Measurements from ENCODE around the gene ZNF785. TPM values are rescaled to one million over a fixed set of nuclear protein-coding genes. Genes with fewer than 3 reads are reported as not detected.
"Not testable (repeated sequence)": the region's sequence is repeated elsewhere in the genome, so short reads cannot be mapped to it uniquely, and the experiment has no call there.

Gene ZNF785
- polyA plus RNA-seq, 6 donors from 2014 or later, result 1.4 to 4.4 (median 2.9) TPM

DNA sequence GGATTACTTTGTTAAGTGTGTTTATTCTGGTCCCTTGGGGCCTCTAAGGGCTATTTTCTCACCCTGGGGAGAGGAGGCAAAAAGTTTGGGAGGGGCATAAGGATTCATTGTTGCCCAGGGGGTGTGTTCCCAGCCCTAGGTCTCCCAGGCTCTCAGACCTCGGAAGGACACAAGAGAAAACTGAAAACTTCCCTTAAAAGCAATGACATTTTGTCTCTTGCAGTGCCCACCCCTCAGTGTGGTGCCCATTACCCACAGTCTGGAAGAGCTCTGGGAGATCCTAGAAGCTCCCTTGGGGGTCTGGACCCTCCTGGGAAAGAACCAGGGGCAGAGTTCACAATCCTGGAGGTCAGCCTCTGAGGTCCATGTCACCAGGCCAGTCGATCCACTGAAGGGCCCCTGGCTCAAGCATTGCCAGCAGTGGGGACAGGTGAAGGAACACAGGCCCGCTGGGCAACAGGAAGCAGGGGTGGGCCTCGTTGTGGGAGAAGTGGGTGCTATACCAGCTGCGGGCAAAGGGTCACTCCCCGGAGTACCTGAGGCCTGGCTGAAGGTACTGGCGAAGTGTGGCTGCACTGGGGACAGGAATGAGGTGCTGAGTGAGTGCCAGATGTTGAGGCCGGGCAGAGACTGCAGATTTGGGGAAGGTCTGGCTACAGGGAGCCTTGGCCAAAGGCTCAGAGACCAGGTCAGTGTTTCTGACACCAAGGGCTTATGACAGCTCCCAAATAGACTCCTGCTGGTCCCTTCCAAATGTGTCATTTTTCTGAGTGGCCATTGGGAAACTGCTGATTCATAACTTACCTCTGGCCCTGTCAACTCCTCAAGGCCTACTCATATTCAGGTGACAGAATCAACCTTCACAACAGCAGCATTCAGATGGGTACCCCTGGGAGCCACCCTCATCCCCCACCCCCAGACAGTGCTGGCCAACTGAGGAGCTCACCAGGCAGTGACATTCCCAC is 46.2 kb downstream of the ZNF785 start:
- peaks cover 0 to 7% of the 10 kb centered on the region in 2 donors for H3K36me3 Mint-ChIP-seq
- peaks cover 16 to 38% (median 26%) of the 10 kb centered on the region in 3 donors for H3K4me1 Mint-ChIP-seq
- no peak overlapping the region for H3K27ac Mint-ChIP-seq
- H3K27me3 Mint-ChIP-seq, result no peaks in the 10 kb centered on the region
- H3K9me3 Mint-ChIP-seq, result no peaks in the 10 kb centered on the region
- no peak for DNase-seq
- no peak for ATAC-seq (ENCODE audit: low read depth in 2 of 2)
- H3K4me3 Mint-ChIP-seq, result peak overlapping the region in 1 of 8 donors; percentile 77

DNA sequence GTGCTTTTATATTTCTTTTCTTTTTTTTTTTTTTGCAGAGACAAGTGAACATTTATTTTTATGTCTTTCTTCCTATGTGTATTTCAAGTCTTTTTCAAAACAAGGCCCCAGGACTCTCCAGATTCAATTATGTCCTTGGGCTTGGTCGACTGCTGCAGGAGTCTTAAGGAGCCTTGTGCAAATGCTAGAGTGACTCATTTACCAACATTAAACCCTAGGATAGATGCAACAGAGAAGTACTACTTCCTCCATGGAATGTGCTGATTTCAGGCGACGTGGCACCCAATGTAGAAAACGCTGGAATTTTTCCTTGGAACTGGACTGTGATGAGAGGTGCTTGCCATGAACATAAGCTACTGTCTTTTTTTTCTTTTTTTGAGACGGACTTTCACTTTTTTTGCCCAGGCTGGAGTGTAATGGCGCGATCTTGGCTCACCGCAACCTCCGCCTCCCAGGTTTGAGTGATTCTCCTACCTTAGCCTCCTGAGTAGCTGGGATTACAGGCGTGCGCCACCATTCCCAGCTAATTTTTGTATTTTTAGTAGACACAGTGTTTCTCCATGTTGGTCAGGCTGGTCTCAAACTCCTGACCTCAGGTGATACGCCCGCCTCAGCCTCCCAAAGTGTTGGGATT is 49.0 kb downstream of the ZNF785 start:
- Mint-ChIP-seq H3K27ac (peak overlapping the region in 5 of 6 donors; percentile 49 to 99 (median 93)), H3K4me3 (peak overlapping the region in 7 of 8 donors; percentile 90 to 99 (median 98)), H3K4me1 (peaks cover 20 to 47% (median 31%) of the 10 kb centered on the region in 3 donors)
- DNase-seq; H3K9me3 Mint-ChIP-seq; ATAC-seq (ENCODE audit: low read depth in 2 of 2); H3K36me3 Mint-ChIP-seq; H3K27me3 Mint-ChIP-seq: not testable (repeated sequence)

DNA sequence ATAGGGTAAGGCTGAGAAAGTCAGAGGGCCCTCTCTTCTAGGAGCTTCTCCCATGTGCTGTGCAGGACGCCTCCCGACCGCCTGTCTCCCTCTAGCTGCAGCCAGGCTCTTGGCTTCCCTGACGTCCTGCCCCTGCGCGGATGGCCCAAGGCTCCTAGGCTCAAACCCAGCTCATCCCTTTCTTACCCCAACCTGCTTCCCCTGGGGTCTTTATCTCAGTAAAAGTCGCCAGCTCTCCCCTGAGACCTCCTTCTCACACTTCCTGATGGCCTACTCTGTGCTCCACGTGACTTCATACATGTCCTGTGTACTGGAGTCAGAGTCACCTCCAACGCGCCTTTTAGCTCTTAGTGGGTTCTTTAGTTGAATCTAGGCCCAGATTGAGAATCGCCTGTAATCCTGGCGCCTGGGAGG is 49.7 kb downstream of the ZNF785 start:
- Mint-ChIP-seq H3K27me3 (no peaks in the 10 kb centered on the region), H3K4me1 (peaks cover 20 to 47% (median 33%) of the 10 kb centered on the region in 3 donors), H3K36me3 (peaks cover 0 to 7% of the 10 kb centered on the region in 2 donors), H3K9me3 (no peaks in the 10 kb centered on the region), H3K27ac (peak overlapping the region; percentile 93 to 99 (median 98)), H3K4me3 (peak overlapping the region; percentile 90 to 99 (median 98))
- peak; percentile 52 to 54 for ATAC-seq (ENCODE audit: low read depth in 2 of 2)
- peak; percentile 37 for DNase-seq

GRCh38 chr16:30535106-30535776 is 50.3 kb downstream of the ZNF785 start:
- no peak for DNase-seq
- ATAC-seq (ENCODE audit: low read depth in 2 of 2), result peak; percentile 37 to 38
- H3K27ac Mint-ChIP-seq, result peak overlapping the region; percentile 93 to 99 (median 98)
- no peaks in the 10 kb centered on the region for H3K9me3 Mint-ChIP-seq
- H3K27me3 Mint-ChIP-seq, result no peaks in the 10 kb centered on the region
- H3K4me1 Mint-ChIP-seq, result peaks cover 20 to 51% (median 38%) of the 10 kb centered on the region in 3 donors
- H3K36me3 Mint-ChIP-seq, result peaks cover 0 to 7% of the 10 kb centered on the region in 2 donors
- peak overlapping the region; percentile 90 to 99 (median 98) for H3K4me3 Mint-ChIP-seq

DNA sequence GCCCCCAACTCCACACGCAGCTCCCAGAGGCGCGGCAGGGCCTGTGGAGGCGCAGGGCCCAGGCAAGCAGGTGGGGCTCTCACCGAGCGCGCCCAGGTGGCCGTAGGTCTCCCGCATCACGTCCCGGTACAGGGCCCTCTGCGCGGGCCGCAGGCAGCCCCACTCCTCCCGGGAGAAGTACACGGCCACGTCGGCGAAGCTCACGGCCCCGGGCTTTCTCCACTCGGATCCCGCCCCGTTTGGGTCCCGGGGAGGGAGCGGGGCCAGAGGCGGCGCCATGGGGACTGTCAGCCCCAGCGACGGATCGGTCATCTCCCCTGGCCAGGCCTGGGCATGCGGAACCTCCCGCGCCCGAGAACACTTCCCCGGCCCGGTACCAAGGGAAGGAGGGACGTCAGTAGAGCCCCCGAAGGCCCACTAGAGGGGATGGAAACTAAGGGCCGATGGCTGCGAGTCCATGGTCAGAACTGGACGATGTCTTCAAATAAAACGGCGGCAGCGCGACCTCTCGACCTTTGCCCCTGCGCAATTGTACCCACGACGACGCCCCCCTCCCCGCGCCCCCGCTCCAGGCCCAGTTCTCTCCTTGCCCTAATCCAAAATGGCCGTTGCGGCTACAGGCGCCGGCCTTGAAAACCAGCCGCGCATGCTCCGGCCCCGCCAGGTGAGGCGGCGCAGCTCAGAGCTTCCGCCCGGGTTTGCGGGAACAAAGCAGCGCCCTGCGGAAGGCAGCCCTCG is 51.0 kb downstream of the ZNF785 start, which contains the start of gene ZNF747:
Gene ZNF747 (minus strand): TSS at position 491 of the 738 bp plus-strand sequence. CDS start 179 bp downstream, at position 312.
- Mint-ChIP-seq H3K27me3 (no peaks in the 10 kb centered on the region), H3K27ac (peak within 1 kb of the TSS; percentile 93 to 99 (median 98)), H3K4me1 (peaks cover 20 to 49% (median 40%) of the 10 kb centered on the region in 3 donors), H3K36me3 (peaks cover 0 to 7% of the 10 kb centered on the region in 2 donors), H3K9me3 (no peaks in the 10 kb centered on the region), H3K4me3 (peak within 1 kb of the TSS; percentile 90 to 99 (median 98))
- peak; percentile 87 for DNase-seq
- peak; percentile 85 for ATAC-seq (ENCODE audit: low read depth in 2 of 2)

DNA sequence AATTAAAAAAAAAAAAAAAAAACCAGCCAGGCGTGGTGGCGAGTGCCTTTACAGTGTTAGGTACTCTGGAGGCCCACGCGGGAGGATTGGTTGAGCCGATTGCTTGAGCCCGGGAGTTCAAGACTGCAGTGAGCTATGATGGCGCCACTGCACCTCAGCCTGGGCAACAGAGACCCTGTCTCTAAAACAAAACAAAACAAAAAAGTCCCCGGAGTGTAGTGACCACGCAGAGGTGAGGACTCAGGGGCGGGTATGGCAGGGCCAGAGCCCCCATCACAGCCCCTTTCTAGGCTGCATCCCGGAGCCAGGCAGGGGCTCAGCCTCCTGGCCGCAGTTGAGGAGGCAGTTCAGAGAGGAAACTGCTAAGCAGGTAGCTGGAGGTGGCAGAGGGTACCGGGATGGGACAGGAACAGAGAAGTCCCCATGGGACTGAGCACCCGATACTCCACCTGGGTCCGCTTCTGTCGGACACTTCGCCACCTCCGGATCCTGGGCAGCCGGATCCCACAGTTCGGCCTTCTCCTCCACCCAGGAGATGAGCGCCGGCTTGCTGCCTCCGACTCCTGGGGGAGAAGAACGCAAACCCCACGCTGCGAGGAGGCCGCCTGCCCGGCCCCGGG is 51.6 kb downstream of the ZNF785 start:
- no peak for ATAC-seq (ENCODE audit: low read depth in 2 of 2)

DNA sequence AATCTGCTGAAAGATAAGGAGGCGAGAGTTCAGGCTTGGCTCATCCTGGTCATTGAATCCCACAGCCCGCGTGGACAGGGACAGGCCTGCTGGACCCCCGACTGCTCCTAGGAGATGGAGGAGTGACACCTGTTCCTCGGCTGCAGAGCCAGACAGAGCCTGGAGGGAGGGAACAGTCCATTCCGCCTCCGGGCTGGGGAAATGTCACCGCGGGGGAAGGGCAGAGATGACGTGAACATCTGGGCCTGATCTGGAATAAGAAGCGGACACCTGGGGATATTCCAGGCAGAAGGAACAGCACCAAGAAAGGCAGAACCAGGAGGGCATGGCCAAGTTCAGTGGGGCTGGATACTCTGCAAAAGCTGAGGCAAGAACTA is 52.4 kb downstream of the ZNF785 start:
- ATAC-seq (ENCODE audit: low read depth in 2 of 2) (no peak), DNase-seq (no peak)
- Mint-ChIP-seq H3K36me3 (peaks cover 0 to 7% of the 10 kb centered on the region in 2 donors), H3K27me3 (no peaks in the 10 kb centered on the region), H3K27ac (peak overlapping the region in 4 of 6 donors; percentile 45 to 93 (median 60)), H3K4me3 (peak overlapping the region; percentile 41 to 99 (median 82)), H3K4me1 (peaks cover 20 to 60% (median 39%) of the 10 kb centered on the region in 3 donors), H3K9me3 (no peaks in the 10 kb centered on the region)

More for the DNA sequence above, 51.6 kb downstream of the ZNF785 start:
- H3K4me1 Mint-ChIP-seq, result peaks cover 20 to 55% (median 39%) of the 10 kb centered on the region in 3 donors
- peak overlapping the region in 5 of 6 donors; percentile 28 to 99 (median 79) for H3K27ac Mint-ChIP-seq
- DNase-seq, result no peak
- no peaks in the 10 kb centered on the region for H3K27me3 Mint-ChIP-seq
- peak overlapping the region; percentile 80 to 99 (median 98) for H3K4me3 Mint-ChIP-seq
- H3K36me3 Mint-ChIP-seq, result peaks cover 0 to 7% of the 10 kb centered on the region in 2 donors
- H3K9me3 Mint-ChIP-seq, result no peaks in the 10 kb centered on the region

DNA sequence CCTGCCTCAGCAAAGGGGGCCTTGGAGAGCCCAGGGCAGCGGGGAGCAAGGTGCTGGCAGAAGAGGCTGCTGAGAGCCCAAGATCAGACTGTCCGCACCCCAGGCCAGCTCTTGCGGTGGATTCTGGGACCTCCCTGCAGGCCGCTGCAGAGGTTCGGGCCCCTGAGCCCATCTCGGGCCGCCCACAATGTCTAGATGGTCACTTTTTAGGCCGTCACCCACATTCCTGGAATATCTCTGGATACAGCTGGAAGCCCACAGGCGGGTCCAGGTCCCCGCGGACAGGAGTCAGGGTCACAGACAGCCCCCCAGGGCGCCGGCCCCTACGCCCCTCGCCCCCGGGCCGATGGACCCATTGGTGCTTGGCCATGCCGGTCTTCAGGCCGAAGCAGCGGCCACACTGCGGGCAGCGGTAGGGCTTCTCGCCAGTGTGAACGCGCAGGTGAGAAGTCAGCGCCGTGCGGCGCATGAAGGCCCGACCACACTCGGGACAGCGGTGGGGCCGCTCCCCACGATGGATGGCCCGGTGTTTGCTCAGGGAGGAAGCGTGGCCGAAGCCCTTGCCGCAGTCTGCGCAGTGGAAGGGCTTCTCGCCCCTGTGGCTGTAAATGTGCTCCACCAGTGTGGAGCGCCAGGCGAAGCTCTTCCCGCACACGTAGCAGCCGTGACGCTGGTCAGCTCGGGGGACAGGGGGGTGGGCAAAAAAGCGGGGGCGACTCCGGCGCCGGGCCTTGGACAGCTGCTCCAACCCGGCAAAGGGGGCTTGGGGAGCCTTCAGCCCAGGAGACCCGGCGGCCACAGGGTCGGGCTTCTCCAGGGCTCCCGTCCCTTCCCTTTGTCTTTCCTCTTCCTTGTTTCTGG is 53.0 kb downstream of the ZNF785 start:
- Mint-ChIP-seq H3K4me1 (peaks cover 26 to 60% (median 45%) of the 10 kb centered on the region in 3 donors), H3K9me3 (no peaks in the 10 kb centered on the region), H3K4me3 (peak overlapping the region in 7 of 8 donors; percentile 50 to 99 (median 82)), H3K27ac (peak overlapping the region in 3 of 6 donors; percentile 50 to 93 (median 70)), H3K27me3 (no peaks in the 10 kb centered on the region), H3K36me3 (peaks cover 0 to 7% of the 10 kb centered on the region in 2 donors)
- no peak for DNase-seq
- no peak for ATAC-seq (ENCODE audit: low read depth in 2 of 2)

Other genes with a start within 250 kb of the ZNF785 start
- 10 to 100 TPM; 24.2 to 36.1 (median 29.7) TPM for gene CD2BP2, start 230.4 kb downstream of the ZNF785 start, polyA plus RNA-seq (ENCODE audit: low read depth in 6 of 6)
- gene TBC1D10B, start 215.2 kb downstream of the ZNF785 start, polyA plus RNA-seq (ENCODE audit: low read depth in 6 of 6), result 10 to 100 TPM in 3 of 6 donors, 1 to 10 TPM in 3; 6.2 to 16.9 (median 9.7) TPM
- gene MYL11, start 210.9 kb downstream of the ZNF785 start, polyA plus RNA-seq (ENCODE audit: low read depth in 6 of 6), result not detected
- 100 to 1,000 TPM; 102 to 145 (median 112) TPM for gene SEPTIN1, start 203.1 kb downstream of the ZNF785 start, polyA plus RNA-seq (ENCODE audit: low read depth in 6 of 6)
- gene ZNF48, start 190.3 kb downstream of the ZNF785 start, polyA plus RNA-seq (ENCODE audit: low read depth in 6 of 6), result 1 to 10 TPM; 3.4 to 9.9 (median 7.0) TPM
- gene ZNF771, start 178.1 kb downstream of the ZNF785 start, polyA plus RNA-seq (ENCODE audit: low read depth in 6 of 6), result 1 to 10 TPM in 5 of 6 donors, not detected in 1; 1.7 to 5.0 (median 2.3) TPM
- 100 to 1,000 TPM; 101 to 145 (median 123) TPM for gene DCTPP1, start 155.7 kb downstream of the ZNF785 start, polyA plus RNA-seq (ENCODE audit: low read depth in 6 of 6)
- gene SEPHS2, start 139.8 kb downstream of the ZNF785 start, polyA plus RNA-seq (ENCODE audit: low read depth in 6 of 6), result 10 to 100 TPM; 45.7 to 86.2 (median 73.6) TPM
- gene ITGAL, start 113.0 kb downstream of the ZNF785 start, polyA plus RNA-seq (ENCODE audit: low read depth in 6 of 6), result 10 to 100 TPM; 21.3 to 36.8 (median 25.6) TPM
- 10 to 100 TPM in 1 of 6 donors, 1 to 10 TPM in 4, under 1 TPM in 1; 0.40 to 10.1 (median 6.3) TPM for gene ZNF768, start 59.1 kb downstream of the ZNF785 start, polyA plus RNA-seq (ENCODE audit: low read depth in 6 of 6)
- 10 to 100 TPM; 12.0 to 18.3 (median 15.1) TPM for gene ZNF747, start 50.8 kb downstream of the ZNF785 start, polyA plus RNA-seq (ENCODE audit: low read depth in 6 of 6)
- gene ZNF764, start 27.3 kb downstream of the ZNF785 start, polyA plus RNA-seq (ENCODE audit: low read depth in 6 of 6), result 1 to 10 TPM in 5 of 6 donors, not detected in 1; 2.3 to 6.8 (median 4.7) TPM
- 10 to 100 TPM; 28.0 to 41.5 (median 36.1) TPM for gene ZNF688, start 14.0 kb downstream of the ZNF785 start, polyA plus RNA-seq (ENCODE audit: low read depth in 6 of 6)
- 10 to 100 TPM in 4 of 6 donors, 1 to 10 TPM in 2; 6.1 to 12.8 (median 10.5) TPM for gene ZNF689, start 24.7 kb upstream of the ZNF785 start, polyA plus RNA-seq (ENCODE audit: low read depth in 6 of 6)
- gene PRR14, start 65.3 kb upstream of the ZNF785 start, polyA plus RNA-seq (ENCODE audit: low read depth in 6 of 6), result 10 to 100 TPM; 11.6 to 40.9 (median 17.8) TPM
- gene FBRS, start 72.7 kb upstream of the ZNF785 start, polyA plus RNA-seq (ENCODE audit: low read depth in 6 of 6), result 1 to 10 TPM in 5 of 6 donors, under 1 TPM in 1; 0.88 to 9.0 (median 4.2) TPM
- gene SRCAP, start 113.5 kb upstream of the ZNF785 start, polyA plus RNA-seq (ENCODE audit: low read depth in 6 of 6), result 10 to 100 TPM in 5 of 6 donors, not detected in 1; 11.9 to 41.5 (median 14.8) TPM
- gene PHKG2, start 162.7 kb upstream of the ZNF785 start, polyA plus RNA-seq (ENCODE audit: low read depth in 6 of 6), result 10 to 100 TPM; 24.7 to 43.9 (median 29.8) TPM
- gene CFAP119, start 176.4 kb upstream of the ZNF785 start, polyA plus RNA-seq (ENCODE audit: low read depth in 6 of 6), result under 1 TPM; 0.16 to 0.88 (median 0.62) TPM
- 10 to 100 TPM; 15.0 to 51.6 (median 28.8) TPM for gene RNF40, start 176.6 kb upstream of the ZNF785 start, polyA plus RNA-seq (ENCODE audit: low read depth in 6 of 6)
- gene ZNF629, start 201.5 kb upstream of the ZNF785 start, polyA plus RNA-seq (ENCODE audit: low read depth in 6 of 6), result 1 to 10 TPM in 1 of 6 donors, under 1 TPM in 4, not detected in 1; 0.23 to 1.4 (median 0.45) TPM